SK-N-SH (cell line): Measurements from ENCODE around the gene RYR3. TPM values are rescaled to one million over a fixed set of nuclear protein-coding genes. Genes with fewer than 3 reads are reported as not detected.

Experiments
- CTCF ChIA-PET: fragments of 300-600, 350-600 bp; formaldehyde crosslinking; extraction: SDS; loops from one replicate; lab custom pipeline; 2021; lab: Yijun Ruan, JAX
- POLR2A ChIA-PET: fragments of 350-600 bp; sonication (Branson Sonifier 250); formaldehyde crosslinking; extraction: SDS; loops from one replicate; lab custom pipeline; 2020; ENCODE audit warnings: antibody characterized with exemption, inconsistent platforms; lab: Yijun Ruan, JAX
- DNase-seq: peaks from one replicate; pipeline ENCODE4 v3.0.0; 2012
- H2AFZ ChIP-seq: fragments of 200-600 bp; sonication (generic); 2 replicates; pipeline ENCODE4 v1.8.1; 2016; ENCODE audit warnings: antibody characterized with exemption, mild to moderate bottlenecking, low read depth
- H3F3A ChIP-seq: fragments of 200-600 bp; sonication (generic); replicated peaks from 2 replicates; pipeline ENCODE3; 2016; ENCODE audit warnings: antibody characterized with exemption, mild to moderate bottlenecking; ENCODE audit not compliant: insufficient read depth
- H3K27ac ChIP-seq, 2 experiments: fragments of 200-500 bp in 1 of 2; fragments of 200-600 bp in 1 of 2; sonication (Bioruptor generic) in 1 of 2; sonication (generic), shearing (Covaris generic) in 1 of 2; 2 replicates each; pipeline versions ENCODE4 v1.5.1 to v1.6.1; 2014 to 2016; ENCODE audit warnings: low read depth in 2 of 2, inconsistent platforms in 1 of 2, low read length in 1 of 2, mild to moderate bottlenecking in 1 of 2, mixed read lengths in 1 of 2
- H3K27me3 ChIP-seq: fragments of 200-600 bp; sonication (generic), shearing (Covaris generic); 2 replicates; pipeline ENCODE4 v1.6.1; 2016; ENCODE audit warnings: mixed run types; ENCODE audit not compliant: insufficient read depth
- H3K36me3 ChIP-seq, 2 experiments: fragments of 200-500 bp in 1 of 2; fragments of 200-600 bp in 1 of 2; sonication (Bioruptor generic) in 1 of 2; sonication (generic) in 1 of 2; replicated peaks in 1 of 2; 2 replicates each; pipeline versions ENCODE3 to v1.5.1; 2014 to 2016; ENCODE audit warnings: low read length in 1 of 2, mild to moderate bottlenecking in 1 of 2; ENCODE audit not compliant: insufficient read depth in 2 of 2, control insufficient read depth in 1 of 2
- H3K4me1 ChIP-seq, 2 experiments: fragments of 200-500 bp in 1 of 2; fragments of 200-600 bp in 1 of 2; sonication (Bioruptor generic) in 1 of 2; sonication (generic), shearing (Covaris generic) in 1 of 2; 2 replicates each; pipeline versions ENCODE4 v1.5.1 to v1.6.1; 2014 to 2016; ENCODE audit warnings: low read depth in 1 of 2, low read length in 1 of 2, mixed run types in 1 of 2; ENCODE audit not compliant: insufficient read depth in 2 of 2, control insufficient read depth in 1 of 2
- H3K4me2 ChIP-seq: fragments of 200-600 bp; sonication (generic), shearing (Covaris generic); 2 replicates; pipeline ENCODE4 v1.6.1; 2017; ENCODE audit warnings: mixed run types
- H3K4me3 ChIP-seq, 2 experiments: fragments of 200-500 bp in 1 of 2; fragments of 200-600 bp in 1 of 2; sonication (Bioruptor generic) in 1 of 2; sonication (generic), shearing (Covaris generic) in 1 of 2; 2 replicates each; pipeline versions ENCODE4 v1.5.1 to v1.8.1; 2014 to 2016; ENCODE audit warnings: low read depth in 2 of 2, inconsistent platforms in 1 of 2, low read length in 1 of 2, mild to moderate bottlenecking in 1 of 2, mixed read lengths in 1 of 2, moderate library complexity in 1 of 2
- H3K79me2 ChIP-seq: fragments of 200-600 bp; sonication (generic); 2 replicates; pipeline ENCODE4 v1.8.1; 2017; ENCODE audit warnings: mild to moderate bottlenecking; ENCODE audit not compliant: insufficient read depth
- H3K9ac ChIP-seq: fragments of 200-600 bp; sonication (generic); 2 replicates; pipeline ENCODE4 v1.6.1; 2017; ENCODE audit warnings: mixed run types
- H3K9me2 ChIP-seq: fragments of 200-600 bp; sonication (generic); 2 replicates; pipeline ENCODE4 v1.6.1; 2017; ENCODE audit warnings: mixed run types
- H3K9me3 ChIP-seq: fragments of 200-600 bp; sonication (generic); 2 replicates; pipeline ENCODE4 v1.6.1; 2017; ENCODE audit warnings: mixed run types, mild to moderate bottlenecking, moderate library complexity
- H4K20me1 ChIP-seq: fragments of 200-600 bp; sonication (generic); 2 replicates; pipeline ENCODE4 v1.6.1; 2017; ENCODE audit warnings: mild to moderate bottlenecking, mixed run types; ENCODE audit not compliant: insufficient read depth
- CHD2 ChIP-seq: fragments of 150-350 bp; IDR thresholded peaks from 2 replicates; pipeline ENCODE4 v1.6.1; 2018; ENCODE audit warnings: low read length; ENCODE audit not compliant: partially characterized antibody
- CTCF ChIP-seq: fragments of 200-600 bp; sonication (generic); IDR thresholded peaks from 2 replicates; pipeline ENCODE4 v1.6.1; 2017; ENCODE audit warnings: antibody characterized with exemption, mild to moderate bottlenecking, moderate library complexity
- EP300 ChIP-seq, 2 experiments: IDR thresholded peaks; 2 replicates each; pipeline versions ENCODE4 v1.4.0 to v1.6.1; 2012; ENCODE audit warnings: borderline replicate concordance in 1 of 2, low read depth in 1 of 2, low read length in 1 of 2
- FOSL2 ChIP-seq: IDR thresholded peaks from 2 replicates; pipeline ENCODE4 v1.4.0; 2012; ENCODE audit warnings: low read depth, mild to moderate bottlenecking, moderate library complexity, borderline replicate concordance
- FOXJ3 ChIP-seq: sonication (generic); formaldehyde crosslinking; IDR thresholded peaks from 2 replicates; pipeline ENCODE4 v1.5.1; 2020; ENCODE audit warnings: mild to moderate bottlenecking, missing genetic modification reagents
- FOXM1 ChIP-seq: IDR thresholded peaks from 2 replicates; pipeline ENCODE4 v1.4.0; 2012; ENCODE audit warnings: low read depth, mild to moderate bottlenecking
- GABPA ChIP-seq: IDR thresholded peaks from 2 replicates; pipeline ENCODE4 v1.4.0; 2012; ENCODE audit warnings: low read depth, mild to moderate bottlenecking
- JUND ChIP-seq: IDR thresholded peaks from 2 replicates; pipeline ENCODE4 v1.4.0; 2012
- NRF1 ChIP-seq: IDR thresholded peaks from 2 replicates; pipeline ENCODE4 v1.6.1; 2012; ENCODE audit warnings: low read depth, mild to moderate bottlenecking, low read length
- RAD21 ChIP-seq: IDR thresholded peaks from 2 replicates; pipeline ENCODE4 v1.6.1; 2012; ENCODE audit warnings: mild to moderate bottlenecking, low read length
- RFX5 ChIP-seq: IDR thresholded peaks from 2 replicates; pipeline ENCODE4 v1.6.1; 2012; ENCODE audit warnings: mild to moderate bottlenecking, improper control_type of control experiment, low read length
- WGBS: methylation state at CpG from one replicate; pipeline ENCODE4 v1.1.6; 2017; ENCODE audit warnings: low lambda C conversion rate; 5-methylcytosine and 5-hydroxymethylcytosine counted together
- polyA plus RNA-seq, 3 experiments: library from polyadenylated mRNA; depleted of rRNA; stranded (reverse); fragments of >200 nt; gene quantifications; 2 replicates each; pipeline ENCODE4 v1.2.3, GENCODE V29; 2012
- TF ChIP-seq, protein P1 (sequence below): fragments of 150-350 bp; IDR thresholded peaks from 2 replicates; pipeline ENCODE4 v1.6.1; 2017; ENCODE audit warnings: antibody characterized with exemption, low read length, low read depth, borderline replicate concordance
- TF ChIP-seq, protein P2 (sequence below): fragments of 150-350 bp; IDR thresholded peaks from 2 replicates; pipeline ENCODE4 v1.6.1; 2016; ENCODE audit warnings: mild to moderate bottlenecking, low read depth, low read length

RYR3 gene
- polyA plus RNA-seq, 1 of the 3 experiments (the other 2 are of a cell fraction), result 0.02 TPM

DNA sequence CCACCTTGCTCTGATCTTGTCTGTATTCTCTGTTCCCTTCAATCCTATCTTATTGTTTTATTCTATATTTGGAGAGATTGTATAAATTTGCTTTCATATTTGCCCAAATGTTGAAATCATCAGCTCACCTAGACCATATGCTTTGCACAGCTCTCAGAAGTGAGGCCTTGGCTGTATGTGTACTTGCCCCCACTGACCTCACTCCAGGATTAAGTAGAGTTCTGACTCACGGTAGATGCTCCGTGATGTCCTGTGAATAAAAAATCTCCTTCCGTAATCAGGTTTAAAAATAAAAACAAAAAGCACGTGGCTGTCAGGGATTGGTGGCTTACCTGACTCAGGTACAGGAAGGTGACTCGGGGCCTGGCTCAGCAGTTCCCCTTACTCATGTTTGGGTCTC, 162.2 kb downstream of the RYR3 start (continued):
- TF ChIP-seq CTCF (no peak), GABPA (no peak), RAD21 (no peak), FOXM1 (no peak), FOSL2 (no peak), CHD2 (no peak)
- TF ChIP-seq, protein P1, sequence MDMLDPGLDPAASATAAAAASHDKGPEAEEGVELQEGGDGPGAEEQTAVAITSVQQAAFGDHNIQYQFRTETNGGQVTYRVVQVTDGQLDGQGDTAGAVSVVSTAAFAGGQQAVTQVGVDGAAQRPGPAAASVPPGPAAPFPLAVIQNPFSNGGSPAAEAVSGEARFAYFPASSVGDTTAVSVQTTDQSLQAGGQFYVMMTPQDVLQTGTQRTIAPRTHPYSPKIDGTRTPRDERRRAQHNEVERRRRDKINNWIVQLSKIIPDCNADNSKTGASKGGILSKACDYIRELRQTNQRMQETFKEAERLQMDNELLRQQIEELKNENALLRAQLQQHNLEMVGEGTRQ, result no peak
- TF ChIP-seq, all 33 proteins: peak for 0

DNA sequence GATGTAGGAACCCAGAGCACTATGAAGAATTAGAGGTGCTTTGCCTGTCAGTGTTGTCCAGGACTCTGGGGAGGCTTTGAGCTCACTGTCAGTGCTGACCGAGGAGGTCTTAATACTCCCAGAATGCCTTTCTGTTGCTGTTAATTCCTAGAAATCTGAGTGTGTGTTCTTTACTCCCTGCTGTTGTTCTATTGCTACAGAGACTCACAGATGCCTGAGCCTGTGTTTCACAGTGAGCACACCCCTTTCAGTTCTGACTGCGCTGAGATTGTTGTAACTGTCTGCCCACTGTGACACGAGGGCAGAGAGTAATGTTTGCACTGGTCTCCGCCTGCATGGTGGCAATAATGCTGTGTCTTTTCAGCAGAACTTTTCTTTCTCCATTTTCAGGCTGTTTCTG, 162.9 kb downstream of the RYR3 start:
- peaks cover 0 to 4% of the 10 kb centered on the region in 2 experiments; a peak in 1 of 4 replicates for H3K4me1 ChIP-seq
- H3F3A ChIP-seq, result no peaks in the 10 kb centered on the region
- no peak overlapping the region for H3K9ac ChIP-seq
- no peak for DNase-seq
- no peaks in the 10 kb centered on the region for H3K9me2 ChIP-seq
- H3K79me2 ChIP-seq, result no peaks in the 10 kb centered on the region
- no peak for TF ChIP-seq CHD2
- TF ChIP-seq FOXJ3 (CRISPR knock-in tag), result no peak
- no peak for TF ChIP-seq JUND
- TF ChIP-seq, protein P2, sequence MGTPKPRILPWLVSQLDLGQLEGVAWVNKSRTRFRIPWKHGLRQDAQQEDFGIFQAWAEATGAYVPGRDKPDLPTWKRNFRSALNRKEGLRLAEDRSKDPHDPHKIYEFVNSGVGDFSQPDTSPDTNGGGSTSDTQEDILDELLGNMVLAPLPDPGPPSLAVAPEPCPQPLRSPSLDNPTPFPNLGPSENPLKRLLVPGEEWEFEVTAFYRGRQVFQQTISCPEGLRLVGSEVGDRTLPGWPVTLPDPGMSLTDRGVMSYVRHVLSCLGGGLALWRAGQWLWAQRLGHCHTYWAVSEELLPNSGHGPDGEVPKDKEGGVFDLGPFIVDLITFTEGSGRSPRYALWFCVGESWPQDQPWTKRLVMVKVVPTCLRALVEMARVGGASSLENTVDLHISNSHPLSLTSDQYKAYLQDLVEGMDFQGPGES, result no peak
- TF ChIP-seq NRF1, result no peak
- no peak for TF ChIP-seq EP300 (IDR thresholded peaks at IDR 0.05; ENCODE audit: borderline replicate concordance in 1 of 2, low read depth in 1 of 2, low read length in 1 of 2)
- TF ChIP-seq RFX5, result no peak
- TF ChIP-seq FOXM1, result no peak
- WGBS, result 29% methylated on average over 4 of the region's 4 CpGs
- H3K27ac ChIP-seq, result no peak overlapping the region
- POLR2A ChIA-PET, result no interaction called here
- no peak overlapping the region for H2AFZ ChIP-seq
- no peak overlapping the region for H3K4me3 ChIP-seq
- H3K36me3 ChIP-seq, result no peaks in the 10 kb centered on the region
- H3K9me3 ChIP-seq, result no peaks in the 10 kb centered on the region
- CTCF ChIA-PET, result no interaction called here
- no peaks in the 10 kb centered on the region for H3K27me3 ChIP-seq
- H3K4me2 ChIP-seq, result no peak overlapping the region
- no peaks in the 10 kb centered on the region for H4K20me1 ChIP-seq
